OCI-LY7 (cell line): Measurements from ENCODE around the gene NAALADL2. TPM values are rescaled to one million over a fixed set of nuclear protein-coding genes. Genes with fewer than 3 reads are reported as not detected.

Source experiments
- BruUV-seq: library from RNA; stranded (reverse); fragments of 400-500 nt; replicated peaks from 2 replicates; lab custom pipeline; 2021; lab: Mats Ljungman, UMichigan
- CTCF ChIA-PET: fragments of 300-600 bp; sonication (Branson Sonifier 250); formaldehyde crosslinking; loops from one replicate; lab custom pipeline; 2022; ENCODE audit warnings: antibody characterized with exemption; ENCODE audit not compliant: unreplicated experiment; lab: Charles Lee
- POLR2A ChIA-PET: fragments of 300-600 bp; sonication (Branson Sonifier 250); formaldehyde crosslinking; loops from one replicate; lab custom pipeline; 2022; ENCODE audit warnings: antibody characterized with exemption; lab: Charles Lee
- DNase-seq: peaks from one replicate; pipeline ENCODE4 v3.0.0-alpha.2; 2015; ENCODE audit warnings: low spot score
- H2AFZ ChIP-seq: fragments of 200-600 bp; sonication (generic), shearing (Covaris generic); 2 replicates; pipeline ENCODE4 v1.6.1; 2014; ENCODE audit warnings: mild to moderate bottlenecking, antibody characterized with exemption, low read length, moderate library complexity
- H3K27ac ChIP-seq: fragments of 200-600 bp; sonication (generic); 2 replicates; pipeline ENCODE4 v1.5.1; 2014; ENCODE audit warnings: mixed run types, low read depth, mild to moderate bottlenecking, moderate library complexity, low read length, inconsistent platforms; ENCODE audit not compliant: poor library complexity, severe bottlenecking
- H3K36me3 ChIP-seq: fragments of 200-600 bp; sonication (generic); 2 replicates; pipeline ENCODE4 v1.6.1; 2014; ENCODE audit warnings: mild to moderate bottlenecking, antibody characterized with exemption, low read length, moderate library complexity, mixed read lengths; ENCODE audit not compliant: insufficient read depth
- H3K4me1 ChIP-seq: fragments of 200-600 bp; sonication (generic); 2 replicates; pipeline ENCODE4 v1.5.1; 2014; ENCODE audit warnings: mild to moderate bottlenecking, low read length; ENCODE audit not compliant: insufficient read depth, poor library complexity, severe bottlenecking
- H3K4me2 ChIP-seq: fragments of 200-600 bp; sonication (generic); 2 replicates; pipeline ENCODE4 v1.6.1; 2014; ENCODE audit warnings: mild to moderate bottlenecking, low read length
- H3K4me3 ChIP-seq: fragments of 200-600 bp; sonication (generic); 2 replicates; pipeline ENCODE4 v1.5.1; 2014; ENCODE audit warnings: mild to moderate bottlenecking, low read depth, low read length; ENCODE audit not compliant: poor library complexity, severe bottlenecking
- H3K79me2 ChIP-seq: fragments of 200-600 bp; sonication (generic); 2 replicates; pipeline ENCODE4 v1.6.1; 2016; ENCODE audit warnings: low read depth, mild to moderate bottlenecking, low read length, moderate library complexity, mixed read lengths; ENCODE audit not compliant: insufficient read depth
- H3K9me2 ChIP-seq: fragments of 200-600 bp; sonication (generic); 2 replicates; pipeline ENCODE4 v1.6.1; 2016; ENCODE audit warnings: mild to moderate bottlenecking, low read length, mixed read lengths; ENCODE audit not compliant: insufficient read depth
- H3K9me3 ChIP-seq: fragments of 200-600 bp; sonication (generic); 2 replicates; pipeline ENCODE4 v1.6.1; 2014; ENCODE audit warnings: mild to moderate bottlenecking, mixed run types, low read length, mixed read lengths
- H4K20me1 ChIP-seq: fragments of 200-600 bp; sonication (generic); 2 replicates; pipeline ENCODE4 v1.6.1; 2014; ENCODE audit warnings: mild to moderate bottlenecking, antibody characterized with exemption, low read length, moderate library complexity, mixed read lengths; ENCODE audit not compliant: insufficient read depth
- CTCF ChIP-seq: fragments of 200-600 bp; sonication (generic); conservative IDR thresholded peaks from 2 replicates; pipeline ENCODE4 v1.5.1; 2014; ENCODE audit warnings: mild to moderate bottlenecking, antibody characterized with exemption, low read length, moderate library complexity, mixed read lengths
- EZH2phosphoT487 ChIP-seq: fragments of 200-600 bp; sonication (generic); IDR thresholded peaks from 2 replicates; pipeline ENCODE4 v1.6.1; 2018; ENCODE audit warnings: low read depth, borderline replicate concordance, mild to moderate bottlenecking, mixed run types, antibody characterized with exemption, low read length, moderate library complexity, mixed read lengths
- intact Hi-C: fragments of 100-400 bp; cut with micrococcal nuclease; formaldehyde crosslinking; loops from one replicate; pipeline ENCODE4 v1.10.0; 2022; ENCODE audit not compliant: unreplicated experiment
- total RNA-seq, 2 experiments: library from RNA; depleted of rRNA in 1 of 2; stranded (reverse); fragments of >200 nt in 1 of 2; shearing (Covaris generic) in 1 of 2; gene quantifications; 2 replicates each; pipeline ENCODE4 v1.2.3, GENCODE V29; 2014 to 2022

Gene NAALADL2
- total RNA-seq, 2 experiments from 2014 or later = 0.25 to 0.70 TPM

DNA sequence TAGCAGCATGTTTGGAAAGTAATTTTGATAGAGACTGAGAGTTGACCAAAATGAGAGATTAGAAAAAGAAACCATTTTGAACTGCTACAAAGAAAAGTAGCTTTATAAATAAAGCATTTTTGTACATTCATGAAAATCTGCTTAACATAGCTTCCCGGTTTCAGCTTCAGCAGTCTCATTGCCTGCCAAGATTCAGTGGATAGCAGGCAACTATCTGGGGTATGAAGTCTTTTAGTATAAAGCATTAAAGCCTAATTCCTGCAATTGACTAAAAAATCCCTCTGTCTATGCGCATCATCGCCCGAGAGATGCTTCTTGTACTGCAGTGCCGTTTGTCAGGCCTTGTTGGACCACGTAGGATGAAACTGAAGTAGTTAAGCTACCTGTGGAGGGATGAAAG is 588.4 kb downstream of the NAALADL2 start:
- Histone ChIP-seq H3K4me1 (no peaks in the 10 kb centered on the region), H3K4me2 (no peak overlapping the region), H3K9me3 (no peaks in the 10 kb centered on the region), H3K36me3 (no peaks in the 10 kb centered on the region), H3K27ac (no peak overlapping the region), H3K4me3 (no peak overlapping the region), H4K20me1 (no peaks in the 10 kb centered on the region), H3K79me2 (no peaks in the 10 kb centered on the region), H3K9me2 (no peaks in the 10 kb centered on the region), H2AFZ (no peak overlapping the region)
- no peak for DNase-seq
- TF ChIP-seq CTCF (no peak), EZH2phosphoT487 (no peak)
- ChIA-PET CTCF (no interaction called here), POLR2A (interaction anchor here (0.6 kb wide), 1 partner anchor 891 kb away, joined by 3 read pairs; no protein-coding TSS in a partner anchor)
- no TSS peak for BruUV-seq
- intact Hi-C loops = no loop called here

- Histone ChIP-seq H4K20me1 (no peaks in the 10 kb centered on the region), H2AFZ (no peak overlapping the region), H3K27ac (no peak overlapping the region), H3K4me2 (no peak overlapping the region), H3K36me3 (no peaks in the 10 kb centered on the region), H3K9me3 (no peaks in the 10 kb centered on the region), H3K79me2 (no peaks in the 10 kb centered on the region), H3K4me1 (no peaks in the 10 kb centered on the region), H3K9me2 (no peaks in the 10 kb centered on the region), H3K4me3 (no peak overlapping the region)
- intact Hi-C loops = no loop called here
- TF ChIP-seq EZH2phosphoT487 (no peak), CTCF (no peak)
- DNase-seq = no peak
- BruUV-seq = no TSS peak
- POLR2A ChIA-PET = interaction anchor here (0.8 kb wide), 1 partner anchor 15 kb away, joined by 4 read pairs; no protein-coding TSS in a partner anchor
- CTCF ChIA-PET = no interaction called here
These were observed 594.2 kb downstream of the NAALADL2 start for GRCh38 chr3:175453361-175453760.

GRCh38 chr3:175456466-175456865 is 597.3 kb downstream of the NAALADL2 start:
- H3K4me3 ChIP-seq = no peak overlapping the region
- intact Hi-C loops = no loop called here
- POLR2A ChIA-PET = no interaction called here

More at GRCh38 chr3:175456466-175456865, 597.3 kb downstream of the NAALADL2 start:
- no peak overlapping the region for H3K27ac ChIP-seq
- no peaks in the 10 kb centered on the region for H4K20me1 ChIP-seq
- no peaks in the 10 kb centered on the region for H3K9me3 ChIP-seq
- H3K4me1 ChIP-seq = no peaks in the 10 kb centered on the region
- H3K36me3 ChIP-seq = no peaks in the 10 kb centered on the region
- no peak overlapping the region for H2AFZ ChIP-seq
- TF ChIP-seq CTCF = no peak
- no peak for TF ChIP-seq EZH2phosphoT487
- DNase-seq = no peak
- no peaks in the 10 kb centered on the region for H3K79me2 ChIP-seq
- H3K9me2 ChIP-seq = no peaks in the 10 kb centered on the region
- CTCF ChIA-PET = no interaction called here
- H3K4me2 ChIP-seq = no peak overlapping the region
- no TSS peak for BruUV-seq
